ENCODE measurements around the gene GCK.

Gene GCK

GRCh38 chr7:44222776-44223261 lies 33.6 kb upstream of the GCK start:
- DNase-seq (ENCODE audit: low read depth in 3 of 3) = no peak

GRCh38 chr7:44222074-44222473 lies 32.8 kb upstream of the GCK start:
- DNase-seq (ENCODE audit: low read depth in 3 of 3) = no peak

- no peak for DNase-seq (ENCODE audit: low read depth in 3 of 3)
These were observed 32.1 kb upstream of the GCK start for GRCh38 chr7:44221231-44221791.

- no peak for DNase-seq (ENCODE audit: low read depth in 3 of 3)
These were observed 31.3 kb upstream of the GCK start for GRCh38 chr7:44220358-44221112.

GRCh38 chr7:44220046-44220357 lies 30.8 kb upstream of the GCK start:
- DNase-seq (ENCODE audit: low read depth in 3 of 3) = no peak

GRCh38 chr7:44219371-44220045 lies 30.3 kb upstream of the GCK start:
- DNase-seq (ENCODE audit: low read depth in 3 of 3) = no peak

GRCh38 chr7:44218418-44219201 lies 29.4 kb upstream of the GCK start:
- DNase-seq (ENCODE audit: low read depth in 3 of 3) = no peak

GRCh38 chr7:44217852-44218402 lies 28.7 kb upstream of the GCK start:
- no peak for DNase-seq (ENCODE audit: low read depth in 3 of 3)

- no peak for DNase-seq (ENCODE audit: low read depth in 3 of 3)
These were observed 28.0 kb upstream of the GCK start for GRCh38 chr7:44217223-44217714.

GRCh38 chr7:44216521-44217222 lies 27.4 kb upstream of the GCK start:
- no peak for DNase-seq (ENCODE audit: low read depth in 3 of 3)

GRCh38 chr7:44216019-44216418 lies 26.8 kb upstream of the GCK start:
- DNase-seq (ENCODE audit: low read depth in 3 of 3) = no peak

- no peak for DNase-seq (ENCODE audit: low read depth in 3 of 3)
These were observed 26.3 kb upstream of the GCK start for GRCh38 chr7:44215531-44215930.

GRCh38 chr7:44213877-44214388 lies 24.7 kb upstream of the GCK start:
- DNase-seq (ENCODE audit: low read depth in 3 of 3) = no peak

- DNase-seq (ENCODE audit: low read depth in 3 of 3) = no peak
These were observed 24.1 kb upstream of the GCK start for GRCh38 chr7:44213206-44213876.

- DNase-seq (ENCODE audit: low read depth in 3 of 3) = no peak
These were observed 23.4 kb upstream of the GCK start for GRCh38 chr7:44212581-44213184.

- no peak for DNase-seq (ENCODE audit: low read depth in 3 of 3)
These were observed 22.8 kb upstream of the GCK start for GRCh38 chr7:44212018-44212417.

GRCh38 chr7:44211126-44211675 lies 22.0 kb upstream of the GCK start:
- DNase-seq (ENCODE audit: low read depth in 3 of 3) = no peak

- DNase-seq (ENCODE audit: low read depth in 3 of 3) = no peak
These were observed 20.9 kb upstream of the GCK start for GRCh38 chr7:44210107-44210506.

- no peak for DNase-seq (ENCODE audit: low read depth in 3 of 3)
These were observed 18.8 kb upstream of the GCK start for GRCh38 chr7:44208085-44208484.

- no peak for DNase-seq (ENCODE audit: low read depth in 3 of 3)
These were observed 16.8 kb upstream of the GCK start for GRCh38 chr7:44206008-44206407.
